Activated naive CD8-positive, alpha-beta T cell treated with anti-CD3 and anti-CD28 coated beads, Interleukin-2, amount 50 U/mL, for 16 hours (primary cell): ENCODE results near the gene PARP1.

Experiments used
- DNase-seq: peaks from one replicate; pipeline ENCODE4 v3.0.0-alpha.2; 2020; ENCODE audit warnings: low read depth, low spot score

PARP1 gene

GRCh38 chr1:226406401-226406881 is 1.5 kb downstream of the PARP1 start:
- no peak for DNase-seq

- DNase-seq = no peak
Measured at GRCh38 chr1:226405411-226405988, 2.4 kb downstream of the PARP1 start.

DNA sequence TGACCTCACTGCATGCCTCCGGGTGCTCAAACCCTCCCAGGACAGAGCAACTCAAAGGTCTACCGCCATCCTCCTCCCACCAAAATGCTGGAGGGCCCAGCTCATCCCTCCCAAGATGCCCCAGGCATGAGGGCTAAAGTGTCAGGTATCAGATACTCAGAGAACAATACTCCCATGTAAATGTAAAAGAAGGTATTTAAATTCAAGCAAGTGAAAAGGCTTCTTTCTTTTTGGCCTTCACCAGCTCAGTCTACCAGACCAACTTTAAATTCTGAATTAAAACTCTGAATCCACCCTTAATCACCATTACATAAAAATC is 3.0 kb downstream of the PARP1 start:
- DNase-seq = no peak

DNA sequence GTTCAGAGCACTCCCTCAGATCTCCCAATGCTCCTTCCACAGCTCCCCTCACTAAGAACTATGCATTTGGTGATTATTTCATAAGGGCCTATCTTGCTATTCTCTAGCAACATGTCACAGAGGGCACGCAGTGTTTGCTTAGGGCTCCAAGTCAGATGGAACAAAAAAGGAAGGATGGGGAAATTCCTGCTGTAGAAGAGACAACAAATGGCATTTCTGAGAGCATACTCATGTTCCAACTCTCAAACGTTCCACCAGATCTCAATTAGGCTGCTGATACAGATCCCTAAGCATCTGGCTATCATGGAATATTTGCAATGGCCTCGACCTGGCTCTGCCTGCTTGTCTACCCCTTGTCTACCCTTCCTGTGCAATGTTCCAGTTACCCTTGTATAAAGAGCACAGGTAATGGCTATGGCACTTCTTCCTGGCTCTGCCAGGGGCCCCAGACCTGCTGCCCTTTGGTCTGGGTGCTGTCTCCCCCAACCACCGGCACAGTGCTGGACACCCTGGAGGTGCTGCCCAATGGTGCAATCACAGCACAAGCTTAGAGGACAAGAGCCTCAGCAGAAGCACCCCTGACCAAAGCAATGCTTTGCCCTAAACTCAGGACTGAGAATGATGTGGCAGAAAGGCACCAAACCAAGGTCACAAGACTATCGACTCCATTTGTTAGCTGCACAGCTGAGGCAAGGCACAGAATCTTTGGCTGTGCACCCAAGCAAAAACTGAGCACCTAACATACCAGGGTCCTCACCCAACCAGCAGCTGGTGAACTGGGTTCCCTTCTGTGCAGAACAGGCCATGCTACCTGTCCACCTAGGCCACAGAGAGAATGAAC is 3.6 kb downstream of the PARP1 start:
- no peak for DNase-seq

GRCh38 chr1:226403201-226404034 is 4.5 kb downstream of the PARP1 start:
- DNase-seq = no peak

GRCh38 chr1:226402739-226403165 is 5.1 kb downstream of the PARP1 start:
- no peak for DNase-seq

DNA sequence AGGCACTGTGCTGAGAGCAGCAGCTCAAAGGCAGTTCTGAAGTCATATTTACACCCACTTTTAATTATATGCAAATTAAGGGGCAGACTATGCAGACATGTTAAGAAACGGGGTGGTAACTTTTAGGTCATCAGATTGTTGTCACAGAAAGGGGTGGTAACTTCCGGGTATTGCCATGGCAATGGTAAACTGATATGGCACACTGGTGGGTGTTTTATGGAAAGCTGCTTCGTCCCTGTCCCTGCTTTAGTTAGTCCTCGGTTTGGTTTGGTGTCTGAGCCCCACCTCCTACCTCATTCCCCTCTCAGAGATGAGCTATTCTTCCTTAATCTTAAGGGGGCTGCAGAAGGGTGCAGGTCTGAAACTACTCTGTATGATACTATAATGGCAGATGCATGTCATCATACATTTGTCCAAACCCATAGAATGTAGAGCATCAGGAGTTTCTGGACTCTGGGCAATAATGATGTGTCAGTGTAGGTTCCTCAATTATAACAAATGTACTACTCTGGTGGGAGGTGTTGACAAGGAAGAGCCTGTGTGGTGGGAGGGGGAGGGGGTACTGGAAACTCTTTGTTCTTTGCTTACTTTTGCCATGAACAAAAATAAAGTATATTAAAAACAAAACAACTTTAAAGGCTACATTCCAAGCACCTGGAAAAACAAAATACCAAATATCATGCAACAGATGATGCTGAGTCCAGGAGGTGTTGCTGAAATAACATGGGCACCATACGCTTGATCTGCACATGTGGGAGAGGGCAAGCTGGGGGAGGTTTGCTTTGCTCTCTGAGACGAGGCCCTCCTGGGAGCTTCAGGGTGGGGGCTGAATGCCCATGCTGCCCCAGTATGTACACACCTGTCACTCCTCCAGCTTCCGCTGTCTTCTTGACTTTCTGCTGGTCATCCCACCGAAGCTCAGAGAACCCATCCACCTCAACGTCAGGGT is 6.3 kb downstream of the PARP1 start:
- no peak for DNase-seq

DNA sequence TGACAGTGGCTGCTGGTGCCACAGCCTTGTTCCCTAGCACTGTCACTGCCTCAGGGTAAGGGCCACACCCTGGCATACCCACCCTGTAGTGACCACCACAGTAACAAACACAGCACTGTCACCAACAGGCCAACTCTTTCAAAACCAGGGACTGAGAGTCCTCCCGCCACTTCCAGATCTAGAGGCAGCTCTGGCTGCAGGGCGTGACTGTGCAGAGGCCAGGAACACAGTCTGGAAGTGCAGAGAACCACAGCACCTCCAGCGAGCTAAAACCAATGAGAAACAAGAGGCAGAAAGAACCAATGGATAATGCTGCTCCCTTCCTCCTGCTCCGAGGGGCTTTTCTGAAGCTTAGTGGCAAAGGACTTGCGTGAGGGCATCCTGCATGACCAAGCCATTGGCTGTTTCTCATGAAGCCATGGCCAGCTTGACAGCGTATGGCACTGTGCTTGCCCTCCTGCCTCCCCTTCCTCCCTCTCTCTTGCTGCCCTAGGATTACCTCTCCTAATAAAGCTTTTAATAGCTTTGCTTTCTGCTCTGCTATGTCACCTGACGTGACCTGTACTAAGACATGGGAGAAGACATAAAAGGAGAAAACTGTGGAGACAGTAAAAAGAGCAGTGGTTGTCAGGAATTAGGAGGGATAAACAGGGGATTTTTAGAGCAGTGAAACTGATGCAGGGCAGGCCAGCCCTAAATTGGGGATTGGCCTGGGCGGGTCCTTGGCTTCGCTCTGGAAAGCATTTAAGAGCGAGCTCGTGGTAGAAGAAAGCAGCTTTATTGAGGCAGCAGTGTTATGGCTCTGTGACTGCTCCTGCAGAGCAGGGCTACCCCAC is 7.2 kb downstream of the PARP1 start:
- no peak for DNase-seq

GRCh38 chr1:226397955-226398636 is 9.8 kb downstream of the PARP1 start:
- no peak for DNase-seq

GRCh38 chr1:226397011-226397926 is 10.6 kb downstream of the PARP1 start:
- DNase-seq = no peak

GRCh38 chr1:226395753-226396152 is 12.1 kb downstream of the PARP1 start:
- no peak for DNase-seq

DNA sequence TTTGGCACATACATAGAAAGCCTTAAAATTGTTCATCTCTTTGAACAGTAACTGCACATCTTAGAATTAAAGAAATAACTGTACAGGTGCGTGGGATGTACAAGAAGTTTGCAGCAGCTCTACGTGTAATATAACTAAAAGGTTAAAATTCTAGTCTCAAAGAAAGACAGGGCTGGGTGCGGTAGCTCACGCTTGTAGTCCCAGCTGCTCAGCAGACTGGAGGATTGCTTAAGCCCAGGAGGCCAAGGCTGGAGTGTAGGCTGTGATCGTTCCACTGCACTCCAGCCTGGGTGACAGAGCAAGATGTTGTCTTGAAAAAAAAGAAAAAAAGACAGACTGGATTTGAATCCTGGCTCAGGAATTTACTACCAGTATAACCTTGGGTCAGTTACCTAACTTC is 13.4 kb downstream of the PARP1 start:
- no peak for DNase-seq

- DNase-seq = no peak
Measured at GRCh38 chr1:226390681-226391080, 17.2 kb downstream of the PARP1 start.

- no peak for DNase-seq
Measured at GRCh38 chr1:226388131-226388530, 19.8 kb downstream of the PARP1 start.

GRCh38 chr1:226384717-226385116 is 23.2 kb downstream of the PARP1 start:
- DNase-seq = no peak

- no peak for DNase-seq
Measured at GRCh38 chr1:226384040-226384439, 23.9 kb downstream of the PARP1 start.

DNA sequence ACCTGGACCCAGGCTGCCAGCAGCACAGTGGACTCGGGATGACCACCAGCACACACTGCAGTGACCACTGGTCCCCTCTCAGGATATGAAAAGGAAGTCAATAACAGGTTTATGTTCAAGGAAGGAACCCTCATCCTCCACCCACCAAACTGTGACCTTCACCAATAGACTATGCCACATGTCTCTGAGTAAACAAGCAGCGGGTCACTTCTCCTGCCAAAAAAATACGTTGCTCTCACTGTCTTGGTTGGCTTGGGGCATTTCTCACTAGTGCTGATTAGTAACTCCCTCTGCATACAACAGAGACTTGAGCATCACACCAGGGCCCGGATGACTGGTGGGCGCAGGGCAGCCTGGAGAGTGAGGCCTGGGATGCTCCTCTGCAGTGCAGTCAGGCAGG is 25.9 kb downstream of the PARP1 start:
- no peak for DNase-seq

- no peak for DNase-seq
Measured at GRCh38 chr1:226381226-226381998, 26.5 kb downstream of the PARP1 start.
